ENCODE measurements around the gene C3orf22.

The C3orf22 gene

GRCh38 chr3:126528800-126529541, 29.8 kb downstream of the C3orf22 start:
- Histone ChIP-seq H3K4me3 (ENCODE audit: low read depth, low read length) (no peak overlapping the region), H2AFZ (no peak overlapping the region), H3K4me1 (peaks cover under 1% of the 10 kb centered on the region), H3K79me2 (no peaks in the 10 kb centered on the region), H3K27ac (no peak overlapping the region), H3K27me3 (ENCODE audit: control insufficient read depth, insufficient read depth, low read length) (no peaks in the 10 kb centered on the region), H3K36me3 (ENCODE audit: control insufficient read depth, insufficient read depth, low read length) (no peaks in the 10 kb centered on the region), H3K4me2 (ENCODE audit: low read length) (no peak overlapping the region), H3K9ac (no peak overlapping the region), H3K9me3 (ENCODE audit: control insufficient read depth, low read length) (no peaks in the 10 kb centered on the region)
- no peak for TF ChIP-seq CTCF (IDR thresholded peaks at IDR 0.05)

GRCh38 chr3:126528419-126528799, 30.3 kb downstream of the C3orf22 start:
- Histone ChIP-seq H2AFZ (no peak overlapping the region), H3K4me3 (ENCODE audit: low read depth, low read length) (no peak overlapping the region), H3K9me3 (ENCODE audit: control insufficient read depth, low read length) (no peaks in the 10 kb centered on the region), H3K4me2 (ENCODE audit: low read length) (no peak overlapping the region), H3K9ac (no peak overlapping the region), H3K27ac (no peak overlapping the region), H3K79me2 (no peaks in the 10 kb centered on the region), H3K27me3 (ENCODE audit: control insufficient read depth, insufficient read depth, low read length) (no peaks in the 10 kb centered on the region), H3K4me1 (peaks cover 5% of the 10 kb centered on the region), H3K36me3 (ENCODE audit: control insufficient read depth, insufficient read depth, low read length) (no peaks in the 10 kb centered on the region)
- TF ChIP-seq CTCF (IDR thresholded peaks at IDR 0.05) = no peak

GRCh38 chr3:126527455-126528211, 31.1 kb downstream of the C3orf22 start:
- no peaks in the 10 kb centered on the region for H3K9me3 ChIP-seq (ENCODE audit: control insufficient read depth, low read length)
- H3K4me2 ChIP-seq (ENCODE audit: low read length) = no peak overlapping the region
- H3K27me3 ChIP-seq (ENCODE audit: control insufficient read depth, insufficient read depth, low read length) = peaks cover 3% of the 10 kb centered on the region
- H3K4me3 ChIP-seq (ENCODE audit: low read depth, low read length) = no peak overlapping the region
- H2AFZ ChIP-seq = no peak overlapping the region
- H3K9ac ChIP-seq = no peak overlapping the region
- TF ChIP-seq CTCF (IDR thresholded peaks at IDR 0.05) = no peak
- H3K79me2 ChIP-seq = no peaks in the 10 kb centered on the region
- H3K36me3 ChIP-seq (ENCODE audit: control insufficient read depth, insufficient read depth, low read length) = no peaks in the 10 kb centered on the region
- H3K4me1 ChIP-seq = peaks cover 5% of the 10 kb centered on the region
- H3K27ac ChIP-seq = no peak overlapping the region

GRCh38 chr3:126527006-126527405, 31.7 kb downstream of the C3orf22 start:
- H3K27me3 ChIP-seq (ENCODE audit: control insufficient read depth, insufficient read depth, low read length) = peaks cover 3% of the 10 kb centered on the region
- H3K4me2 ChIP-seq (ENCODE audit: low read length) = no peak overlapping the region
- no peak overlapping the region for H2AFZ ChIP-seq
- no peak for TF ChIP-seq CTCF (IDR thresholded peaks at IDR 0.05)
- no peaks in the 10 kb centered on the region for H3K36me3 ChIP-seq (ENCODE audit: control insufficient read depth, insufficient read depth, low read length)
- no peak overlapping the region for H3K27ac ChIP-seq
- peaks cover 5% of the 10 kb centered on the region for H3K4me1 ChIP-seq
- no peaks in the 10 kb centered on the region for H3K79me2 ChIP-seq
- H3K9ac ChIP-seq = no peak overlapping the region
- H3K9me3 ChIP-seq (ENCODE audit: control insufficient read depth, low read length) = no peaks in the 10 kb centered on the region
- H3K4me3 ChIP-seq (ENCODE audit: low read depth, low read length) = no peak overlapping the region
